Subcutaneous adipose tissue (tissue), 4 donors: Measurements from ENCODE around the gene FAM20C. TPM values are rescaled to one million over a fixed set of nuclear protein-coding genes. Genes with fewer than 3 reads are reported as not detected.

Experiments used
- CTCF ChIP-seq: fragments of 450-650 bp; IDR thresholded peaks from one replicate; pipeline ENCODE4 v1.5.1; 2016; ENCODE audit warnings: low read depth, mild to moderate bottlenecking, control low read depth, antibody characterized with exemption, moderate library complexity
- total RNA-seq, 4 donors: library from RNA; depleted of rRNA; stranded (reverse); fragments of >200 nt; gene quantifications; one replicate each; pipeline ENCODE4 v1.1.0, GENCODE V29; 2016

FAM20C gene
- total RNA-seq, 4 donors from 2014 or later: 21.0 to 82.5 (median 35.6) TPM

GRCh38 chr7:205115-206010 is 13.0 kb downstream of the FAM20C start:
- TF ChIP-seq CTCF: no peak

DNA sequence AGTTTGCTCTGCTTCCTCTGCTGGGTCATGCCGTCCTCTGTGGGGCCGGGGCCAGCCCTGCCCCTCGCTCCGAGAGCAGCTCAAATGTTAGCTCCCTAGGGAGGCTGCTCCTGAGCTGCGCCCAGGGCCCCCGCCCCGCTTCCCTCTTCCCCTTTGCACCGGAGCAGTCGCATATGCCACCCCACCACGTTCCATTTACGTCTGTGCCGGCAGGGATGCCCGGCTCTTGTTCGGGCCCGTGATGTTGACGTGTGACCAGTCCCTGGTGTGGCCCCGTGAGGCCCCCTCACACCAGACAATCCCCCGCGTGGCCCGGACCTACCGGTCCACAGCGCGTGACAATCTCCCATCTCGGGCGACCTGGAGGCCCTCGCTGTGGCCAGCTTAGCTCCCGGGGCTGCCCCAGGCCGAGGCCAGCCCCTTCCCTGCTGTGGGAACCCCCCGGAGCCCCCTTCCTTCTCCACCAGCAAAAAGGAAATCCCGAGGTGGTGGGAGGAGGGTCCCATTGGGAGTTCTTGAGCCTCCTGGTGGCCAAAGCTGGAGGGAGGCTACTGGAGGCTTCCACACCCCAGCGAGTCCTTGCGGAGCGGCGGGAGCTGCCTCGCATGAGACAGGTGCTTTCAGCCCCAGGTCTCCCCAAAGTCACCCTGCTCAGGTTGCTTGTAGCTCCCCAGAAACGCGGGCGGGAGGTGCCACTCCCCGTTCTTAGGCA is 15.2 kb downstream of the FAM20C start:
- TF ChIP-seq CTCF: no peak

- TF ChIP-seq CTCF: no peak
These were observed 15.8 kb downstream of the FAM20C start for GRCh38 chr7:208130-208673.

- no peak for TF ChIP-seq CTCF
These were observed 16.4 kb downstream of the FAM20C start for GRCh38 chr7:208816-209215.

DNA sequence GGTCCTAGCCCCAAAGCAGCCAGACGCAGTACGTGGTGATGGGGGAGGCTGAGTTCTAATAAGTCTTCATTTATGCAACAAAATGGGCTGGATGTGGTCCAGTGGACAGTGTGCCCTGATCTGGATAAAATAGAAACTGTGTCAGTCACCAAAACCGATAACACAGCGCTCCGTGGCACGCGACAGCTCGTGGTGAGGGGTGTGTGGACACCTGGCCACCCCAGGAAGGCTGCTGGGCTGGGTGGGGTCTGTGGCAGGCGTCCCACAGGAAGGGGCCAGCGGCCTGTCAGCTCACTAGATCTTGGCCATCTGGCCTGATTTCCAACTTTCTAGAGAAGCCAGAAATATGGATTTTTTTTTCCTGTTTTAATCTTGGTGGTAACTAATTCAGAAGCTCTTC is 17.0 kb downstream of the FAM20C start:
- TF ChIP-seq CTCF: no peak

GRCh38 chr7:209906-210305 is 17.5 kb downstream of the FAM20C start:
- no peak for TF ChIP-seq CTCF

- TF ChIP-seq CTCF: no peak
These were observed 18.1 kb downstream of the FAM20C start for GRCh38 chr7:210401-210925.
